ENCODE results near the gene FAM89B.
"Not testable (repeated sequence)": the region's sequence is repeated elsewhere in the genome, so short reads cannot be mapped to it uniquely, and the experiment has no call there.

- not testable (repeated sequence) for TF ChIP-seq CTCF, POLR2A, POLR2AphosphoS5, EP300 (IDR thresholded peaks at IDR 0.05)
Observed at GRCh38 chr11:65522718-65523630, 49.4 kb upstream of the FAM89B start.
